H1 (cell line): ENCODE results near the gene GRM7. TPM values are rescaled to one million over a fixed set of nuclear protein-coding genes. Genes with fewer than 3 reads are reported as not detected.

Experiments used
- CTCF ChIA-PET: fragments of 300-600 bp; sonication (Branson Sonifier 250); formaldehyde crosslinking; loops from one replicate; lab custom pipeline; 2021; ENCODE audit not compliant: partially characterized antibody; lab: Charles Lee
- POLR2A ChIA-PET: fragments of 300-600 bp; sonication (Branson Sonifier 250); formaldehyde crosslinking; loops from one replicate; lab custom pipeline; 2021; ENCODE audit warnings: inconsistent platforms; ENCODE audit not compliant: partially characterized antibody; lab: Charles Lee
- DNase-seq, 2 experiments: peaks; one replicate each; pipeline versions ENCODE4 v3.0.0 to v3.0.0-alpha.2; 2010 to 2022; ENCODE audit warnings: low spot score in 2 of 2, low read depth in 1 of 2, mixed read lengths in 1 of 2
- FAIRE-seq: peaks from 2 replicates; lab custom pipeline; 2011; peaks lifted over from hg19 to GRCh38; lab: Jason Lieb, UNC
- H2AFZ ChIP-seq: 2 replicates; pipeline ENCODE4 v1.8.1; 2012; ENCODE audit warnings: low read length, inconsistent platforms
- H2AK5ac ChIP-seq: 2 replicates; pipeline ENCODE4 v1.6.1; 2013; ENCODE audit warnings: low read depth, low read length
- H2BK120ac ChIP-seq: replicated peaks from 2 replicates; pipeline ENCODE3; 2013; ENCODE audit warnings: low read depth, low read length, inconsistent platforms
- H2BK12ac ChIP-seq: 2 replicates; pipeline ENCODE4 v1.6.1; 2013; ENCODE audit warnings: low read depth, low read length
- H2BK15ac ChIP-seq: 2 replicates; pipeline ENCODE4 v1.6.1; 2013; ENCODE audit warnings: low read length
- H2BK20ac ChIP-seq: 2 replicates; pipeline ENCODE4 v1.6.1; 2013; ENCODE audit warnings: low read length
- H2BK5ac ChIP-seq: 2 replicates; pipeline ENCODE4 v1.6.1; 2013; ENCODE audit warnings: low read depth, low read length
- H3K14ac ChIP-seq: 2 replicates; pipeline ENCODE4 v1.6.1; 2013; ENCODE audit warnings: inconsistent platforms; ENCODE audit not compliant: insufficient read length
- H3K18ac ChIP-seq: 2 replicates; pipeline ENCODE4 v1.6.1; 2013; ENCODE audit warnings: low read length; ENCODE audit errors: extremely low read depth
- H3K23ac ChIP-seq: 2 replicates; pipeline ENCODE4 v1.6.1; 2013; ENCODE audit warnings: inconsistent platforms; ENCODE audit not compliant: insufficient read length
- H3K23me2 ChIP-seq: 2 replicates; pipeline ENCODE4 v1.6.1; 2013; ENCODE audit warnings: low read depth, low read length
- H3K27ac ChIP-seq: 2 replicates; pipeline ENCODE4 v1.6.1; 2011; ENCODE audit warnings: low read depth, low read length, inconsistent platforms
- H3K27me3 ChIP-seq, 4 experiments: replicated peaks in 1 of 4; 1 replicate in 1 of 4; 2 replicates in 3 of 4; pipeline versions ENCODE4 v1.6.1 to v1.8.1; 2011 to 2013; ENCODE audit warnings: low read length in 3 of 4, mild to moderate bottlenecking in 3 of 4, inconsistent platforms in 2 of 4, mixed read lengths in 2 of 4, moderate library complexity in 1 of 4; ENCODE audit not compliant: control insufficient read depth in 3 of 4, insufficient read depth in 3 of 4; ENCODE audit errors: extremely low read depth in 1 of 4
- H3K36me3 ChIP-seq, 4 experiments: 2 replicates each; pipeline versions ENCODE4 v1.6.1 to v1.8.1; 2011 to 2013; ENCODE audit warnings: mild to moderate bottlenecking in 4 of 4, low read length in 3 of 4, moderate library complexity in 2 of 4, control low read depth in 1 of 4, inconsistent platforms in 1 of 4; ENCODE audit not compliant: insufficient read depth in 4 of 4, control insufficient read depth in 2 of 4
- H3K4ac ChIP-seq: replicated peaks from 2 replicates; pipeline ENCODE3; 2013; ENCODE audit warnings: low read length, low read depth, mixed read lengths, inconsistent platforms; ENCODE audit not compliant: insufficient read length
- H3K4me1 ChIP-seq, 4 experiments: replicated peaks in 1 of 4; 1 replicate in 1 of 4; 2 replicates in 3 of 4; pipeline versions ENCODE4 v1.6.1 to v1.8.1; 2011 to 2013; ENCODE audit warnings: low read length in 3 of 4, inconsistent platforms in 2 of 4, mixed read lengths in 1 of 4; ENCODE audit not compliant: insufficient read depth in 4 of 4, control insufficient read depth in 3 of 4
- H3K4me2 ChIP-seq, 2 experiments: 2 replicates each; pipeline versions ENCODE4 v1.6.1 to v1.8.1; 2011 to 2013; ENCODE audit warnings: low read depth in 2 of 2, low read length in 2 of 2, control low read depth in 1 of 2, inconsistent platforms in 1 of 2, mild to moderate bottlenecking in 1 of 2; ENCODE audit not compliant: insufficient read depth in 1 of 2
- H3K4me3 ChIP-seq, 4 experiments: fragments of 200-600, 300-600 bp in 1 of 4; sonication (generic), shearing (Covaris generic), sonication (Bioruptor Twin) in 1 of 4; 2 replicates each; pipeline versions ENCODE4 v1.5.1 to v1.8.1; 2011 to 2016; ENCODE audit warnings: low read length in 4 of 4, low read depth in 3 of 4, control low read depth in 2 of 4, inconsistent platforms in 2 of 4, mild to moderate bottlenecking in 2 of 4, mixed read lengths in 1 of 4, moderate library complexity in 1 of 4; ENCODE audit not compliant: insufficient read depth in 2 of 4; ENCODE audit errors: extremely low read depth in 1 of 4
- H3K56ac ChIP-seq: replicated peaks from 2 replicates; pipeline ENCODE3; 2013; ENCODE audit warnings: low read depth, mild to moderate bottlenecking, mixed read lengths, low read length, inconsistent platforms; ENCODE audit not compliant: insufficient read length
- H3K79me1 ChIP-seq: 2 replicates; pipeline ENCODE4 v1.6.1; 2013; ENCODE audit warnings: low read depth, low read length, control low read depth
- H3K79me2 ChIP-seq, 2 experiments: 2 replicates each; pipeline versions ENCODE4 v1.6.1 to v1.8.1; 2012 to 2013; ENCODE audit warnings: low read length in 2 of 2, mild to moderate bottlenecking in 2 of 2, inconsistent platforms in 1 of 2; ENCODE audit not compliant: insufficient read depth in 2 of 2, control insufficient read depth in 1 of 2
- H3K9ac ChIP-seq, 4 experiments: replicated peaks in 1 of 4; 1 replicate in 1 of 4; 2 replicates in 3 of 4; pipeline versions ENCODE4 v1.6.1 to v1.8.1; 2011 to 2013; ENCODE audit warnings: low read depth in 3 of 4, low read length in 3 of 4, control low read depth in 2 of 4, mild to moderate bottlenecking in 2 of 4, moderate library complexity in 2 of 4, inconsistent platforms in 1 of 4; ENCODE audit errors: extremely low read depth in 1 of 4
- H3K9me3 ChIP-seq, 2 experiments: 2 replicates each; pipeline versions ENCODE4 v1.6.1 to v1.8.1; 2012 to 2013; ENCODE audit warnings: mild to moderate bottlenecking in 2 of 2, moderate library complexity in 2 of 2, control low read depth in 1 of 2, inconsistent platforms in 1 of 2, low read depth in 1 of 2, low read length in 1 of 2, mixed read lengths in 1 of 2; ENCODE audit not compliant: insufficient read depth in 2 of 2
- H4K20me1 ChIP-seq, 2 experiments: replicated peaks in 1 of 2; 2 replicates each; pipeline versions ENCODE3 to v1.8.1; 2011 to 2013; ENCODE audit warnings: inconsistent platforms in 2 of 2, low read length in 2 of 2, mild to moderate bottlenecking in 1 of 2; ENCODE audit not compliant: insufficient read depth in 2 of 2, control insufficient read depth in 1 of 2
- H4K5ac ChIP-seq: 2 replicates; pipeline ENCODE4 v1.6.1; 2013; ENCODE audit warnings: low read length, low read depth, mixed read lengths, inconsistent platforms; ENCODE audit not compliant: insufficient read length
- H4K8ac ChIP-seq: 2 replicates; pipeline ENCODE4 v1.8.0; 2013; ENCODE audit warnings: mild to moderate bottlenecking, moderate library complexity, low read length, inconsistent platforms; ENCODE audit not compliant: insufficient read depth; ENCODE audit errors: extremely low read depth
- H4K91ac ChIP-seq: replicated peaks from 2 replicates; pipeline ENCODE3; 2013; ENCODE audit warnings: low read length, mixed read lengths, inconsistent platforms; ENCODE audit not compliant: insufficient read length
- KDM5A ChIP-seq: fragments of 200-600 bp; IDR thresholded peaks from 2 replicates; pipeline ENCODE4 v1.7.1; 2012; ENCODE audit warnings: mild to moderate bottlenecking, low read length, inconsistent platforms, mixed read lengths
- polyA plus RNA-seq, 7 experiments: library from polyadenylated mRNA; depleted of rRNA in 3 of 7; stranded (reverse) in 5 of 7; unstranded in 2 of 7; fragments of >200 nt in 5 of 7; fragments of 200-250 nt in 2 of 7; gene quantifications; 1 replicate in 5 of 7; 2 replicates in 1 of 7; 4 replicates in 1 of 7; pipeline versions ENCODE4 v1.2.1 to v1.2.3, GENCODE V29; 2011 to 2013; ENCODE audit warnings: missing spikeins in 2 of 7, mixed read lengths in 2 of 7
- total RNA-seq: library from RNA; stranded (reverse); fragmentation: NEBNext Ultra II Directional; extraction: Animal tissue kit (Norgen Biotek cat#: 25700); gene quantifications from 2 replicates; pipeline ENCODE4 v1.2.1, GENCODE V29; 2021
- TF ChIP-seq, protein P1 (sequence below): fragments of 300-600 bp; sonication (generic); IDR thresholded peaks from 2 replicates; pipeline ENCODE4 v1.7.1; 2012; ENCODE audit warnings: low read length, moderate library complexity, mild to moderate bottlenecking, inconsistent platforms; ENCODE audit not compliant: insufficient replicate concordance

Gene GRM7
- total and polyA plus RNA-seq, 2 of the 8 experiments (the other 6 are each of a cell fraction or from before 2014, with no cell fraction given), result 0.17 to 0.24 TPM

DNA sequence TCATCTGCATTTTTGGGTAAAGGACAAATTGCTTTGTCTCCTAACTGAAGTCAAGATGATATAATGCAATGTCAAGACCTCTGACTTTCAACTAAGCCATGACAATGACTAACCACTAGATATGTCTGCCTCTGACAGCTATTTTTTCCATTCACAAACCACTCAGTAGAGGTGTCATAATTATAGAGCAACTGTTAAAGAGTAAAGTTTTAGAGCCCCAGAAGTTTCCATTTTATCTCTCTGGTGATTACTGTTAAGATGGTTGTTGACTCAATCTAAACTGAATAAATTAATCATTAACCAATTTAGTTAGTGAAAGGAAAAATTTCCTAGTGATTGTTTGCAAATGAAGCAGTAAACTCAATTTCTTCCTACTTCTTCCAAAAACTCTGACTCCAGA lies 779.9 kb downstream of the GRM7 start:
- Histone ChIP-seq H3K4me1 (no peaks in the 10 kb centered on the region), H3K4me3 (no peak overlapping the region), H3K36me3 (no peaks in the 10 kb centered on the region), H3K23me2 (no peaks in the 10 kb centered on the region), H2BK20ac (no peak overlapping the region), H3K23ac (no peak overlapping the region), H3K27me3 (no peaks in the 10 kb centered on the region), H2BK15ac (no peak overlapping the region), H3K56ac (no peak overlapping the region), H2AK5ac (no peak overlapping the region), H3K4me2 (no peak overlapping the region), H3K14ac (no peak overlapping the region), H2BK120ac (no peak overlapping the region), H2BK12ac (no peak overlapping the region), H4K91ac (no peak overlapping the region), H3K9me3 (no peaks in the 10 kb centered on the region), H4K8ac (no peak overlapping the region), H3K4ac (no peak overlapping the region), H4K20me1 (no peaks in the 10 kb centered on the region), H4K5ac (no peak overlapping the region), H2BK5ac (no peak overlapping the region), H3K79me1 (no peaks in the 10 kb centered on the region), H3K79me2 (no peaks in the 10 kb centered on the region), H3K9ac (no peak overlapping the region), H2AFZ (no peak overlapping the region), H3K27ac (no peak overlapping the region), H3K18ac (no peak overlapping the region)
- FAIRE-seq (no peak), DNase-seq (no peak)
- ChIA-PET POLR2A (no interaction called here), CTCF (no interaction called here)
- TF ChIP-seq KDM5A, result no peak
- TF ChIP-seq, protein P1, sequence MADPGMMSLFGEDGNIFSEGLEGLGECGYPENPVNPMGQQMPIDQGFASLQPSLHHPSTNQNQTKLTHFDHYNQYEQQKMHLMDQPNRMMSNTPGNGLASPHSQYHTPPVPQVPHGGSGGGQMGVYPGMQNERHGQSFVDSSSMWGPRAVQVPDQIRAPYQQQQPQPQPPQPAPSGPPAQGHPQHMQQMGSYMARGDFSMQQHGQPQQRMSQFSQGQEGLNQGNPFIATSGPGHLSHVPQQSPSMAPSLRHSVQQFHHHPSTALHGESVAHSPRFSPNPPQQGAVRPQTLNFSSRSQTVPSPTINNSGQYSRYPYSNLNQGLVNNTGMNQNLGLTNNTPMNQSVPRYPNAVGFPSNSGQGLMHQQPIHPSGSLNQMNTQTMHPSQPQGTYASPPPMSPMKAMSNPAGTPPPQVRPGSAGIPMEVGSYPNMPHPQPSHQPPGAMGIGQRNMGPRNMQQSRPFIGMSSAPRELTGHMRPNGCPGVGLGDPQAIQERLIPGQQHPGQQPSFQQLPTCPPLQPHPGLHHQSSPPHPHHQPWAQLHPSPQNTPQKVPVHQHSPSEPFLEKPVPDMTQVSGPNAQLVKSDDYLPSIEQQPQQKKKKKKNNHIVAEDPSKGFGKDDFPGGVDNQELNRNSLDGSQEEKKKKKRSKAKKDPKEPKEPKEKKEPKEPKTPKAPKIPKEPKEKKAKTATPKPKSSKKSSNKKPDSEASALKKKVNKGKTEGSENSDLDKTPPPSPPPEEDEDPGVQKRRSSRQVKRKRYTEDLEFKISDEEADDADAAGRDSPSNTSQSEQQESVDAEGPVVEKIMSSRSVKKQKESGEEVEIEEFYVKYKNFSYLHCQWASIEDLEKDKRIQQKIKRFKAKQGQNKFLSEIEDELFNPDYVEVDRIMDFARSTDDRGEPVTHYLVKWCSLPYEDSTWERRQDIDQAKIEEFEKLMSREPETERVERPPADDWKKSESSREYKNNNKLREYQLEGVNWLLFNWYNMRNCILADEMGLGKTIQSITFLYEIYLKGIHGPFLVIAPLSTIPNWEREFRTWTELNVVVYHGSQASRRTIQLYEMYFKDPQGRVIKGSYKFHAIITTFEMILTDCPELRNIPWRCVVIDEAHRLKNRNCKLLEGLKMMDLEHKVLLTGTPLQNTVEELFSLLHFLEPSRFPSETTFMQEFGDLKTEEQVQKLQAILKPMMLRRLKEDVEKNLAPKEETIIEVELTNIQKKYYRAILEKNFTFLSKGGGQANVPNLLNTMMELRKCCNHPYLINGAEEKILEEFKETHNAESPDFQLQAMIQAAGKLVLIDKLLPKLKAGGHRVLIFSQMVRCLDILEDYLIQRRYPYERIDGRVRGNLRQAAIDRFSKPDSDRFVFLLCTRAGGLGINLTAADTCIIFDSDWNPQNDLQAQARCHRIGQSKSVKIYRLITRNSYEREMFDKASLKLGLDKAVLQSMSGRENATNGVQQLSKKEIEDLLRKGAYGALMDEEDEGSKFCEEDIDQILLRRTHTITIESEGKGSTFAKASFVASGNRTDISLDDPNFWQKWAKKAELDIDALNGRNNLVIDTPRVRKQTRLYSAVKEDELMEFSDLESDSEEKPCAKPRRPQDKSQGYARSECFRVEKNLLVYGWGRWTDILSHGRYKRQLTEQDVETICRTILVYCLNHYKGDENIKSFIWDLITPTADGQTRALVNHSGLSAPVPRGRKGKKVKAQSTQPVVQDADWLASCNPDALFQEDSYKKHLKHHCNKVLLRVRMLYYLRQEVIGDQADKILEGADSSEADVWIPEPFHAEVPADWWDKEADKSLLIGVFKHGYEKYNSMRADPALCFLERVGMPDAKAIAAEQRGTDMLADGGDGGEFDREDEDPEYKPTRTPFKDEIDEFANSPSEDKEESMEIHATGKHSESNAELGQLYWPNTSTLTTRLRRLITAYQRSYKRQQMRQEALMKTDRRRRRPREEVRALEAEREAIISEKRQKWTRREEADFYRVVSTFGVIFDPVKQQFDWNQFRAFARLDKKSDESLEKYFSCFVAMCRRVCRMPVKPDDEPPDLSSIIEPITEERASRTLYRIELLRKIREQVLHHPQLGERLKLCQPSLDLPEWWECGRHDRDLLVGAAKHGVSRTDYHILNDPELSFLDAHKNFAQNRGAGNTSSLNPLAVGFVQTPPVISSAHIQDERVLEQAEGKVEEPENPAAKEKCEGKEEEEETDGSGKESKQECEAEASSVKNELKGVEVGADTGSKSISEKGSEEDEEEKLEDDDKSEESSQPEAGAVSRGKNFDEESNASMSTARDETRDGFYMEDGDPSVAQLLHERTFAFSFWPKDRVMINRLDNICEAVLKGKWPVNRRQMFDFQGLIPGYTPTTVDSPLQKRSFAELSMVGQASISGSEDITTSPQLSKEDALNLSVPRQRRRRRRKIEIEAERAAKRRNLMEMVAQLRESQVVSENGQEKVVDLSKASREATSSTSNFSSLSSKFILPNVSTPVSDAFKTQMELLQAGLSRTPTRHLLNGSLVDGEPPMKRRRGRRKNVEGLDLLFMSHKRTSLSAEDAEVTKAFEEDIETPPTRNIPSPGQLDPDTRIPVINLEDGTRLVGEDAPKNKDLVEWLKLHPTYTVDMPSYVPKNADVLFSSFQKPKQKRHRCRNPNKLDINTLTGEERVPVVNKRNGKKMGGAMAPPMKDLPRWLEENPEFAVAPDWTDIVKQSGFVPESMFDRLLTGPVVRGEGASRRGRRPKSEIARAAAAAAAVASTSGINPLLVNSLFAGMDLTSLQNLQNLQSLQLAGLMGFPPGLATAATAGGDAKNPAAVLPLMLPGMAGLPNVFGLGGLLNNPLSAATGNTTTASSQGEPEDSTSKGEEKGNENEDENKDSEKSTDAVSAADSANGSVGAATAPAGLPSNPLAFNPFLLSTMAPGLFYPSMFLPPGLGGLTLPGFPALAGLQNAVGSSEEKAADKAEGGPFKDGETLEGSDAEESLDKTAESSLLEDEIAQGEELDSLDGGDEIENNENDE, result no peak
